Astrocyte (in vitro differentiated cells and primary cell): ENCODE data around the gene UFSP1.

ENCODE experiments used
- EZH2 ChIP-seq: IDR thresholded peaks from 2 replicates; pipeline ENCODE4 v1.6.1; 2012; ENCODE audit warnings: mild to moderate bottlenecking, low read length, inconsistent platforms; ENCODE audit not compliant: insufficient read depth
- TF ChIP-seq, protein P1 (sequence below): IDR thresholded peaks from 2 replicates; pipeline ENCODE4 v1.5.1; 2011; ENCODE audit warnings: low read depth, mild to moderate bottlenecking, inconsistent platforms, low read length, moderate library complexity; ENCODE audit not compliant: insufficient read depth

DNA sequence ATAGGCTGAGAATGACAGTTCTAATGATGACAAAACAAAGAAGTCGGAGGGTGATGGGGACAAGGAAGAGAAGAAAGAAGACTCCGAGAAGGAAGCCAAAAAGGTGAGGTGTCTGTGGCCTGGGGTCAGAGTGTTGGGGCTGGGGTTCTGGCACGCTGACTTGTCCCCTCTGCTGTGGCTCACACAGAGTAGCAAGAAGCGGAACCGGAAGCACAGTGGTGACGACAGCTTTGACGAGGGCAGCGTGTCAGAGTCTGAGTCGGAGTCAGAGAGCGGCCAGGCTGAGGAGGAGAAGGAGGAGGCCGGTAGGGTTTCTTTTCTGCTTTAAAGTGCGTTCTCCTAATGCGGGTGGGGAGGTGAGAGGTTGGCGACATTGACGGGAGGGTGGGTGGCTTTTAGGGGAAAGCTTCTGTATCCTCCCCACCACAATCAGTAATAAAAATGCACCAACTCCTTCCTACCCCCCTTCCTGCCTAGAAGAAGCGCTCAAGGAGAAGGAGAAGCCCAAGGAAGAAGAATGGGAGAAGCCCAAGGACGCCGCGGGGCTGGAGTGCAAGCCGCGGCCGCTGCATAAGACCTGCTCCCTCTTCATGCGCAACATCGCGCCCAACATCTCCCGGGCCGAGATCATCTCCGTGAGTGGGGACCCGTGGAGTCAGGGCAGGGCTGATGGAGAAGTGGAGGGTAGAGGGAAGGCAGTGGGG is 4.6 kb downstream of the UFSP1 start:
- TF ChIP-seq, protein P1, sequence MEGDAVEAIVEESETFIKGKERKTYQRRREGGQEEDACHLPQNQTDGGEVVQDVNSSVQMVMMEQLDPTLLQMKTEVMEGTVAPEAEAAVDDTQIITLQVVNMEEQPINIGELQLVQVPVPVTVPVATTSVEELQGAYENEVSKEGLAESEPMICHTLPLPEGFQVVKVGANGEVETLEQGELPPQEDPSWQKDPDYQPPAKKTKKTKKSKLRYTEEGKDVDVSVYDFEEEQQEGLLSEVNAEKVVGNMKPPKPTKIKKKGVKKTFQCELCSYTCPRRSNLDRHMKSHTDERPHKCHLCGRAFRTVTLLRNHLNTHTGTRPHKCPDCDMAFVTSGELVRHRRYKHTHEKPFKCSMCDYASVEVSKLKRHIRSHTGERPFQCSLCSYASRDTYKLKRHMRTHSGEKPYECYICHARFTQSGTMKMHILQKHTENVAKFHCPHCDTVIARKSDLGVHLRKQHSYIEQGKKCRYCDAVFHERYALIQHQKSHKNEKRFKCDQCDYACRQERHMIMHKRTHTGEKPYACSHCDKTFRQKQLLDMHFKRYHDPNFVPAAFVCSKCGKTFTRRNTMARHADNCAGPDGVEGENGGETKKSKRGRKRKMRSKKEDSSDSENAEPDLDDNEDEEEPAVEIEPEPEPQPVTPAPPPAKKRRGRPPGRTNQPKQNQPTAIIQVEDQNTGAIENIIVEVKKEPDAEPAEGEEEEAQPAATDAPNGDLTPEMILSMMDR = no peak
- TF ChIP-seq EZH2 = no peak
